ENCODE measurements around the gene KLB.
"Not testable (repeated sequence)": the region's sequence is repeated elsewhere in the genome, so short reads cannot be mapped to it uniquely, and the experiment has no call there.

Gene KLB

GRCh38 chr4:39415678-39416283, 9.1 kb downstream of the KLB start:
- no peak overlapping the region for H3K27ac ChIP-seq
- no peak for DNase-seq
- no peaks in the 10 kb centered on the region for H3K27me3 ChIP-seq (replicated peaks)
- H3K36me3 ChIP-seq (replicated peaks), result no peaks in the 10 kb centered on the region
- no peak overlapping the region for H3K4me3 ChIP-seq (ENCODE audit: low read depth, low read length)
- TF ChIP-seq CTCF (IDR thresholded peaks at IDR 0.05; ENCODE audit: low read depth, low read length, missing control alignments), result no peak
- in situ Hi-C loops (cut with HindIII; ENCODE audit: low pct_ligation_motif_present, low sequenced_read_pairs), result no loop called here

GRCh38 chr4:39422247-39422646, 15.5 kb downstream of the KLB start:
- TF ChIP-seq CTCF (IDR thresholded peaks at IDR 0.05; ENCODE audit: low read depth, low read length, missing control alignments), result no peak
- H3K27me3 ChIP-seq (replicated peaks), result no peaks in the 10 kb centered on the region
- in situ Hi-C loops (cut with HindIII; ENCODE audit: low pct_ligation_motif_present, low sequenced_read_pairs), result no loop called here
- no peaks in the 10 kb centered on the region for H3K36me3 ChIP-seq (replicated peaks)
- no peak overlapping the region for H3K27ac ChIP-seq
- no peak for DNase-seq
- no peak overlapping the region for H3K4me3 ChIP-seq (ENCODE audit: low read depth, low read length)

GRCh38 chr4:39425297-39425696, 18.6 kb downstream of the KLB start:
- H3K27me3 ChIP-seq (replicated peaks); in situ Hi-C loops (cut with HindIII; ENCODE audit: low pct_ligation_motif_present, low sequenced_read_pairs): not testable (repeated sequence)

GRCh38 chr4:39426728-39427127, 20.0 kb downstream of the KLB start:
- DNase-seq, result no peak
- in situ Hi-C loops (cut with HindIII; ENCODE audit: low pct_ligation_motif_present, low sequenced_read_pairs), result no loop called here
- no peak overlapping the region for H3K27ac ChIP-seq
- TF ChIP-seq CTCF (IDR thresholded peaks at IDR 0.05; ENCODE audit: low read depth, low read length, missing control alignments), result no peak
- H3K36me3 ChIP-seq (replicated peaks), result no peaks in the 10 kb centered on the region
- no peak overlapping the region for H3K4me3 ChIP-seq (ENCODE audit: low read depth, low read length)
- H3K27me3 ChIP-seq (replicated peaks), result no peaks in the 10 kb centered on the region

More at GRCh38 chr4:39425297-39425696, 18.6 kb downstream of the KLB start:
- not testable (repeated sequence) for H3K4me3 ChIP-seq (ENCODE audit: low read depth, low read length); H3K36me3 ChIP-seq (replicated peaks); H3K27ac ChIP-seq; DNase-seq

GRCh38 chr4:39427520-39428114, 20.9 kb downstream of the KLB start:
- no peak for DNase-seq
- in situ Hi-C loops (cut with HindIII; ENCODE audit: low pct_ligation_motif_present, low sequenced_read_pairs), result no loop called here
- Histone ChIP-seq H3K27me3 (replicated peaks) (no peaks in the 10 kb centered on the region), H3K36me3 (replicated peaks) (no peaks in the 10 kb centered on the region), H3K4me3 (ENCODE audit: low read depth, low read length) (no peak overlapping the region), H3K27ac (no peak overlapping the region)
- no peak for TF ChIP-seq CTCF (IDR thresholded peaks at IDR 0.05; ENCODE audit: low read depth, low read length, missing control alignments)

- Histone ChIP-seq H3K36me3 (replicated peaks) (no peaks in the 10 kb centered on the region), H3K27me3 (replicated peaks) (no peaks in the 10 kb centered on the region), H3K4me3 (ENCODE audit: low read depth, low read length) (no peak overlapping the region), H3K27ac (no peak overlapping the region)
- TF ChIP-seq CTCF (IDR thresholded peaks at IDR 0.05; ENCODE audit: low read depth, low read length, missing control alignments), result no peak
- no peak for DNase-seq
- in situ Hi-C loops (cut with HindIII; ENCODE audit: low pct_ligation_motif_present, low sequenced_read_pairs), result no loop called here
Measured at GRCh38 chr4:39429476-39430334, 23.0 kb downstream of the KLB start.

Data from brain microvascular endothelial cell (primary cell).